Activated T-cell treated with anti-CD3 and anti-CD28 coated beads for 48 hours (primary cell): ENCODE measurements around the gene FAM81B.

Experiments used
- DNase-seq: peaks from one replicate; pipeline ENCODE4 v3.0.0-alpha.2; 2020; ENCODE audit warnings: low read depth

Gene FAM81B

GRCh38 chr5:95484421-95484820 lies 93.3 kb downstream of the FAM81B start:
- no peak for DNase-seq

- no peak for DNase-seq
Observed at GRCh38 chr5:95486191-95486590, 95.0 kb downstream of the FAM81B start.

- no peak for DNase-seq
Observed at GRCh38 chr5:95487880-95488279, 96.7 kb downstream of the FAM81B start.
